Liver (tissue), 9 donors: Measurements from ENCODE around the gene URI1. TPM values are rescaled to one million over a fixed set of nuclear protein-coding genes. Genes with fewer than 3 reads are reported as not detected.
A peak's percentile ranks its signal among the peaks of the same experiment; 100 is the strongest.

Experiments
- DNase-seq: peaks from one replicate; pipeline ENCODE4 v3.0.0-alpha.2; 2017; ENCODE audit warnings: low spot score
- H3K27ac ChIP-seq, 2 donors: one replicate each; pipeline ENCODE4 v1.7.0; 2013; ENCODE audit warnings: inconsistent platforms in 2 of 2, low read length in 2 of 2, control low read depth in 1 of 2, low read depth in 1 of 2, mild to moderate bottlenecking in 1 of 2
- H3K27me3 ChIP-seq, 4 donors: one replicate each; pipeline versions ENCODE4 v1.6.1 to v1.7.0; 2013; ENCODE audit warnings: low read length in 3 of 4, inconsistent platforms in 1 of 4, mild to moderate bottlenecking in 1 of 4, moderate library complexity in 1 of 4; ENCODE audit not compliant: control insufficient read depth in 4 of 4, insufficient read depth in 4 of 4
- H3K36me3 ChIP-seq, 4 donors: one replicate each; pipeline versions ENCODE4 v1.6.1 to v1.7.0; 2013; ENCODE audit warnings: low read length in 3 of 4, mild to moderate bottlenecking in 3 of 4, low read depth in 1 of 4, moderate library complexity in 1 of 4; ENCODE audit not compliant: control insufficient read depth in 4 of 4, insufficient read depth in 3 of 4
- H3K4me1 ChIP-seq, 4 donors: one replicate each; pipeline versions ENCODE4 v1.6.1 to v1.7.0; 2013; ENCODE audit warnings: low read length in 3 of 4, mild to moderate bottlenecking in 3 of 4, moderate library complexity in 1 of 4; ENCODE audit not compliant: control insufficient read depth in 4 of 4, insufficient read depth in 4 of 4
- H3K4me3 ChIP-seq, 3 donors: one replicate each; pipeline versions ENCODE4 v1.6.1 to v1.7.0; 2013; ENCODE audit warnings: low read length in 3 of 3, control low read depth in 1 of 3, low read depth in 1 of 3, mild to moderate bottlenecking in 1 of 3
- H3K9ac ChIP-seq, 2 donors: one replicate each; pipeline ENCODE4 v1.7.0; 2013; ENCODE audit warnings: low read length in 2 of 2, mild to moderate bottlenecking in 2 of 2, moderate library complexity in 2 of 2, control low read depth in 1 of 2, low read depth in 1 of 2
- H3K9me3 ChIP-seq, 4 donors: one replicate each; pipeline versions ENCODE4 v1.6.1 to v1.7.0; 2013; ENCODE audit warnings: low read length in 3 of 4; ENCODE audit not compliant: control insufficient read depth in 4 of 4
- EGR1 ChIP-seq, 2 donors: IDR thresholded peaks; 2 replicates each; pipeline ENCODE4 v1.6.1; 2016 to 2018; ENCODE audit warnings: antibody characterized with exemption in 2 of 2, low read depth in 2 of 2
- FOXA1 ChIP-seq: IDR thresholded peaks from 2 replicates; pipeline ENCODE4 v1.6.1; 2016; ENCODE audit warnings: antibody characterized with exemption
- FOXA2 ChIP-seq: IDR thresholded peaks from 2 replicates; pipeline ENCODE4 v1.6.1; 2016; ENCODE audit warnings: antibody characterized with exemption
- GABPA ChIP-seq, 2 donors: IDR thresholded peaks in 1 of 2; conservative IDR thresholded peaks in 1 of 2; 2 replicates each; pipeline ENCODE4 v1.6.1; 2016; ENCODE audit warnings: antibody characterized with exemption in 2 of 2, mild to moderate bottlenecking in 1 of 2, moderate library complexity in 1 of 2
- HNF4G ChIP-seq: IDR thresholded peaks from 2 replicates; pipeline ENCODE4 v1.6.1; 2016; ENCODE audit warnings: antibody characterized with exemption
- JUND ChIP-seq, 2 donors: IDR thresholded peaks; 2 replicates each; pipeline ENCODE4 v1.6.1; 2016; ENCODE audit warnings: antibody characterized with exemption in 2 of 2
- MAX ChIP-seq: IDR thresholded peaks from 2 replicates; pipeline ENCODE4 v1.6.1; 2016; ENCODE audit warnings: antibody characterized with exemption
- RAD21 ChIP-seq, 2 donors: IDR thresholded peaks; 2 replicates each; pipeline ENCODE4 v1.6.1; 2016; ENCODE audit warnings: antibody characterized with exemption in 2 of 2, mild to moderate bottlenecking in 2 of 2
- REST ChIP-seq: IDR thresholded peaks from 2 replicates; pipeline ENCODE4 v1.6.1; 2016; ENCODE audit warnings: antibody characterized with exemption, mild to moderate bottlenecking
- RXRA ChIP-seq, 2 donors: IDR thresholded peaks; 2 replicates each; pipeline ENCODE4 v1.6.1; 2017 to 2018; ENCODE audit warnings: antibody characterized with exemption in 2 of 2, mild to moderate bottlenecking in 1 of 2
- SP1 ChIP-seq: IDR thresholded peaks from 2 replicates; pipeline ENCODE4 v1.6.1; 2018; ENCODE audit warnings: antibody characterized with exemption, mild to moderate bottlenecking
- TAF1 ChIP-seq: conservative IDR thresholded peaks from 2 replicates; pipeline ENCODE4 v1.6.1; 2016; ENCODE audit warnings: antibody characterized with exemption, mild to moderate bottlenecking
- YY1 ChIP-seq: IDR thresholded peaks from 2 replicates; pipeline ENCODE4 v1.6.1; 2016; ENCODE audit warnings: antibody characterized with exemption, mild to moderate bottlenecking
- WGBS: extraction: QIAGEN DNeasy Blood & Tissue Kit; methylation state at CpG from one replicate; pipeline ENCODE4 v1.1.7; 2013; 5-methylcytosine and 5-hydroxymethylcytosine counted together
- polyA plus RNA-seq, 2 donors: library from polyadenylated mRNA; stranded (reverse) in 1 of 2; unstranded in 1 of 2; fragments of 200-250 nt in 1 of 2; fragments of >200 nt in 1 of 2; fragmentation: Nextera tagmentation in 1 of 2; extraction: Ambion mirVana in 1 of 2; gene quantifications; one replicate each; pipeline versions ENCODE4 v1.2.1 to v1.2.3, GENCODE V29; 2013 to 2015
- total RNA-seq, 2 donors: library from RNA; depleted of rRNA; stranded (reverse); fragments of >200 nt; gene quantifications; one replicate each; pipeline ENCODE4 v1.2.3, GENCODE V29; 2014
- TF ChIP-seq, protein P1 (sequence below): fragments of 150-350 bp; IDR thresholded peaks from 2 replicates; pipeline ENCODE4 v1.5.1; 2017; ENCODE audit warnings: improper control_type of control experiment, low read depth, low read length; ENCODE audit not compliant: missing input control
- TF ChIP-seq, protein P2 (sequence below): IDR thresholded peaks from 2 replicates; pipeline ENCODE4 v1.6.1; 2016; ENCODE audit warnings: antibody characterized with exemption
- donor health status: healthy.
- donor health status: healthy.
- donor health status: healthy.
- donor health status: healthy.
- donor health status: healthy.

Gene URI1
- total and polyA plus RNA-seq, 4 donors: 12.2 to 29.5 (median 15.7) TPM

- TF ChIP-seq, protein P1, sequence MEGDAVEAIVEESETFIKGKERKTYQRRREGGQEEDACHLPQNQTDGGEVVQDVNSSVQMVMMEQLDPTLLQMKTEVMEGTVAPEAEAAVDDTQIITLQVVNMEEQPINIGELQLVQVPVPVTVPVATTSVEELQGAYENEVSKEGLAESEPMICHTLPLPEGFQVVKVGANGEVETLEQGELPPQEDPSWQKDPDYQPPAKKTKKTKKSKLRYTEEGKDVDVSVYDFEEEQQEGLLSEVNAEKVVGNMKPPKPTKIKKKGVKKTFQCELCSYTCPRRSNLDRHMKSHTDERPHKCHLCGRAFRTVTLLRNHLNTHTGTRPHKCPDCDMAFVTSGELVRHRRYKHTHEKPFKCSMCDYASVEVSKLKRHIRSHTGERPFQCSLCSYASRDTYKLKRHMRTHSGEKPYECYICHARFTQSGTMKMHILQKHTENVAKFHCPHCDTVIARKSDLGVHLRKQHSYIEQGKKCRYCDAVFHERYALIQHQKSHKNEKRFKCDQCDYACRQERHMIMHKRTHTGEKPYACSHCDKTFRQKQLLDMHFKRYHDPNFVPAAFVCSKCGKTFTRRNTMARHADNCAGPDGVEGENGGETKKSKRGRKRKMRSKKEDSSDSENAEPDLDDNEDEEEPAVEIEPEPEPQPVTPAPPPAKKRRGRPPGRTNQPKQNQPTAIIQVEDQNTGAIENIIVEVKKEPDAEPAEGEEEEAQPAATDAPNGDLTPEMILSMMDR: no peak
- TF ChIP-seq HNF4G (no peak), TAF1 (no peak), REST (no peak), JUND (IDR thresholded peaks at IDR 0.05) (no peak), YY1 (no peak), GABPA (IDR thresholded peaks at IDR 0.05 in 1 of 2, conservative IDR thresholded peaks at IDR 0.05 in 1 of 2) (peak in 1 of 2 donors; percentile 53), SP1 (no peak), FOXA2 (no peak), RXRA (IDR thresholded peaks at IDR 0.05) (no peak), FOXA1 (no peak), MAX (peak; percentile 51), RAD21 (IDR thresholded peaks at IDR 0.05) (no peak), EGR1 (IDR thresholded peaks at IDR 0.05; ENCODE audit: low read depth in 2 of 2) (no peak)
- TF ChIP-seq, protein P2, sequence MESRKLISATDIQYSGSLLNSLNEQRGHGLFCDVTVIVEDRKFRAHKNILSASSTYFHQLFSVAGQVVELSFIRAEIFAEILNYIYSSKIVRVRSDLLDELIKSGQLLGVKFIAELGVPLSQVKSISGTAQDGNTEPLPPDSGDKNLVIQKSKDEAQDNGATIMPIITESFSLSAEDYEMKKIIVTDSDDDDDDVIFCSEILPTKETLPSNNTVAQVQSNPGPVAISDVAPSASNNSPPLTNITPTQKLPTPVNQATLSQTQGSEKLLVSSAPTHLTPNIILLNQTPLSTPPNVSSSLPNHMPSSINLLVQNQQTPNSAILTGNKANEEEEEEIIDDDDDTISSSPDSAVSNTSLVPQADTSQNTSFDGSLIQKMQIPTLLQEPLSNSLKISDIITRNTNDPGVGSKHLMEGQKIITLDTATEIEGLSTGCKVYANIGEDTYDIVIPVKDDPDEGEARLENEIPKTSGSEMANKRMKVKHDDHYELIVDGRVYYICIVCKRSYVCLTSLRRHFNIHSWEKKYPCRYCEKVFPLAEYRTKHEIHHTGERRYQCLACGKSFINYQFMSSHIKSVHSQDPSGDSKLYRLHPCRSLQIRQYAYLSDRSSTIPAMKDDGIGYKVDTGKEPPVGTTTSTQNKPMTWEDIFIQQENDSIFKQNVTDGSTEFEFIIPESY: no peak
- DNase-seq: peak; percentile 65
- no peaks in the 10 kb centered on the region for H3K27me3 ChIP-seq
- peak overlapping the region; percentile 81 to 99 (median 85) for H3K4me3 ChIP-seq
- no peaks in the 10 kb centered on the region for H3K36me3 ChIP-seq
- peak overlapping the region; percentile 51 to 65 for H3K27ac ChIP-seq
- H3K9me3 ChIP-seq: peaks cover 0 to 1% (median 0%) of the 10 kb centered on the region in 4 donors
- H3K9ac ChIP-seq: peak overlapping the region; percentile 42 to 78
- peaks cover 7 to 28% (median 9%) of the 10 kb centered on the region in 4 donors for H3K4me1 ChIP-seq
- 3% methylated on average over 79 of the region's 79 CpGs for WGBS
Observed at GRCh38 chr19:29942404-29943261, 594 bp downstream of the URI1 start.
